ENCODE data around the gene AP2A2. TPM values are rescaled to one million over a fixed set of nuclear protein-coding genes. Genes with fewer than 3 reads are reported as not detected.

Gene AP2A2
- total RNA-seq, 6 experiments from 2014 or later = 65.4 to 73.4 (median 70.9) TPM

- peaks cover 9% of the 10 kb centered on the region for H3K27me3 Mint-ChIP-seq (ENCODE audit: insufficient read depth)
- no peak for DNase-seq
- TF ChIP-seq, protein P1, sequence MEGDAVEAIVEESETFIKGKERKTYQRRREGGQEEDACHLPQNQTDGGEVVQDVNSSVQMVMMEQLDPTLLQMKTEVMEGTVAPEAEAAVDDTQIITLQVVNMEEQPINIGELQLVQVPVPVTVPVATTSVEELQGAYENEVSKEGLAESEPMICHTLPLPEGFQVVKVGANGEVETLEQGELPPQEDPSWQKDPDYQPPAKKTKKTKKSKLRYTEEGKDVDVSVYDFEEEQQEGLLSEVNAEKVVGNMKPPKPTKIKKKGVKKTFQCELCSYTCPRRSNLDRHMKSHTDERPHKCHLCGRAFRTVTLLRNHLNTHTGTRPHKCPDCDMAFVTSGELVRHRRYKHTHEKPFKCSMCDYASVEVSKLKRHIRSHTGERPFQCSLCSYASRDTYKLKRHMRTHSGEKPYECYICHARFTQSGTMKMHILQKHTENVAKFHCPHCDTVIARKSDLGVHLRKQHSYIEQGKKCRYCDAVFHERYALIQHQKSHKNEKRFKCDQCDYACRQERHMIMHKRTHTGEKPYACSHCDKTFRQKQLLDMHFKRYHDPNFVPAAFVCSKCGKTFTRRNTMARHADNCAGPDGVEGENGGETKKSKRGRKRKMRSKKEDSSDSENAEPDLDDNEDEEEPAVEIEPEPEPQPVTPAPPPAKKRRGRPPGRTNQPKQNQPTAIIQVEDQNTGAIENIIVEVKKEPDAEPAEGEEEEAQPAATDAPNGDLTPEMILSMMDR (IDR thresholded peaks at IDR 0.05) = no peak
- no peaks in the 10 kb centered on the region for H3K4me1 Mint-ChIP-seq (ENCODE audit: low read depth)
- no peak overlapping the region for H3K4me3 Mint-ChIP-seq
- no peaks in the 10 kb centered on the region; the same call in 1 of the 2 replicates for H3K9me3 Mint-ChIP-seq
- H3K36me3 Mint-ChIP-seq (ENCODE audit: low read depth) = no peaks in the 10 kb centered on the region
- H3K27ac Mint-ChIP-seq = no peak overlapping the region
These were observed 114.9 kb downstream of the AP2A2 start for GRCh38 chr11:1040428-1041148.

GRCh38 chr11:1041149-1041467 is 115.4 kb downstream of the AP2A2 start:
- H3K4me3 Mint-ChIP-seq = no peak overlapping the region
- no peaks in the 10 kb centered on the region; the same call in 1 of the 2 replicates for H3K9me3 Mint-ChIP-seq
- TF ChIP-seq, protein P1 (IDR thresholded peaks at IDR 0.05) = no peak
- peaks cover 9% of the 10 kb centered on the region for H3K27me3 Mint-ChIP-seq (ENCODE audit: insufficient read depth)
- no peak overlapping the region for H3K27ac Mint-ChIP-seq
- no peaks in the 10 kb centered on the region for H3K36me3 Mint-ChIP-seq (ENCODE audit: low read depth)
- no peaks in the 10 kb centered on the region for H3K4me1 Mint-ChIP-seq (ENCODE audit: low read depth)
- no peak for DNase-seq

- H3K36me3 Mint-ChIP-seq (ENCODE audit: low read depth) = no peaks in the 10 kb centered on the region
- H3K4me1 Mint-ChIP-seq (ENCODE audit: low read depth) = no peaks in the 10 kb centered on the region
- DNase-seq = no peak
- no peak overlapping the region for H3K27ac Mint-ChIP-seq
- no peaks in the 10 kb centered on the region; the same call in 1 of the 2 replicates for H3K9me3 Mint-ChIP-seq
- TF ChIP-seq, protein P1 (IDR thresholded peaks at IDR 0.05) = no peak
- H3K27me3 Mint-ChIP-seq (ENCODE audit: insufficient read depth) = peaks cover 12% of the 10 kb centered on the region
- H3K4me3 Mint-ChIP-seq = no peak overlapping the region
These were observed 115.8 kb downstream of the AP2A2 start for GRCh38 chr11:1041471-1041870.

GRCh38 chr11:1041936-1042608 is 116.4 kb downstream of the AP2A2 start:
- TF ChIP-seq, protein P1 (IDR thresholded peaks at IDR 0.05) = no peak
- Mint-ChIP-seq H3K36me3 (ENCODE audit: low read depth) (no peaks in the 10 kb centered on the region), H3K4me1 (ENCODE audit: low read depth) (no peaks in the 10 kb centered on the region), H3K9me3 (no peaks in the 10 kb centered on the region; the same call in 1 of the 2 replicates), H3K27ac (no peak overlapping the region), H3K27me3 (ENCODE audit: insufficient read depth) (peaks cover 13% of the 10 kb centered on the region), H3K4me3 (no peak overlapping the region)
- no peak for DNase-seq

- Mint-ChIP-seq H3K36me3 (ENCODE audit: low read depth) (no peaks in the 10 kb centered on the region), H3K27me3 (ENCODE audit: insufficient read depth) (peaks cover 19% of the 10 kb centered on the region), H3K4me1 (ENCODE audit: low read depth) (no peaks in the 10 kb centered on the region), H3K4me3 (no peak overlapping the region), H3K9me3 (no peaks in the 10 kb centered on the region; the same call in 1 of the 2 replicates), H3K27ac (no peak overlapping the region)
- TF ChIP-seq, protein P1 (IDR thresholded peaks at IDR 0.05) = no peak
- DNase-seq = no peak
These were observed 117.2 kb downstream of the AP2A2 start for GRCh38 chr11:1042626-1043562.

All from HFFc6 (cell line).